Measurements from ENCODE around the gene MAX. TPM values are rescaled to one million over a fixed set of nuclear protein-coding genes. Genes with fewer than 3 reads are reported as not detected.

MAX gene
- total RNA-seq, 1 experiment from 2014 or later = 83.6 TPM

DNA sequence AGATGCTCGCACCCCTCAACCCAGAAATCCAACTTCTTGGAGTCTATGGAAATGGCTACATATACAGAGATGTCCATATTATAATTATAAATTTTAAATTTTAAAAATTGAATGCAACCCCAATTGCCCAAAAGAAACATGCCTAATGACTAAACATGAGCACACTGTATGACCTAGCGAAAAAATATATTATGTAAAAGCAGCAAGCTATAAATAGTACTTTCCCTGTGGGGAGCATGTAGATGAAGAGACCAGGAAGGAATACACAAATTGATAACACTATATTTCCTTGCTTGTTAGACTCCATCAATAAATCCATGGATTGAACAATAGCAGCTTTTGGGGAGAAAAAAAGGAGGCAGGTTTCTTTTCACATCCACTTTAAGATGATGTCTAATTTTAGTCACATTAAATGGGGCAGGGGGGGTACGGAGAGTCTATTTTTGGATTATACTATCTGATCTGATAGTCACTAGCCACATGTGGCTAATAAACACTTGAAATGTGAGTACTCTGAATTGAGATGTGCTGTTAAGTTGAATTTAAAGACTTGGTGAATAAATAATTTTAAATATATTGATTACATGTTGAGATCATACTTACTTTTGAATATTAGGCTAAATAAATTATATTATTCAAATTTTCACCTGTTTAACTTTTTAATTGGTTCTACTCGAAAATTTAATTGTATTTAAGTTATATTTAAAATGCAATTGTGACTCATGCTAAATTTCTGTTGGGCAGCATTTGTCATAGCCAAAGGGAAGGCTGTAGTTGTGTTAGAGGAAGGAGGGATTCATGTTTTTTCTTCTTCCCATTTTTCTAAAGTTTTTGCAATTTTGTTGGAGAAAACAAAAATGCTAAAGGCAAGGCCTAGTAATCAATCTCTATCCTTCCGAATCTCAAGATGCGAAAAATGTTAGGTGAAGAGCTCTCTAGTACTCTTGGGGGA, 17.5 kb downstream of the MAX start:
- BruUV-seq (replicated peaks) = no TSS peak
- CTCF ChIA-PET = interaction anchor here (0.5 kb wide), 1 partner anchor 34 kb away, joined by 3 read pairs; no protein-coding TSS in a partner anchor

GRCh38 chr14:65082930-65083329, 19.4 kb downstream of the MAX start:
- Mint-ChIP-seq H3K27me3 (ENCODE audit: unreplicated experiment) (no peaks in the 10 kb centered on the region), H3K36me3 (ENCODE audit: insufficient read depth, unreplicated experiment) (peaks cover 33% of the 10 kb centered on the region), H3K27ac (ENCODE audit: unreplicated experiment) (no peak overlapping the region), H3K4me1 (ENCODE audit: low read depth, unreplicated experiment) (no peaks in the 10 kb centered on the region), H3K9me3 (ENCODE audit: low read depth, unreplicated experiment) (peaks cover 3% of the 10 kb centered on the region), H3K4me3 (ENCODE audit: low read depth, unreplicated experiment) (no peak overlapping the region)
- BruUV-seq (replicated peaks) = no TSS peak
- no peak for TF ChIP-seq CTCF (IDR thresholded peaks at IDR 0.05; ENCODE audit: unreplicated experiment)
- CTCF ChIA-PET = no interaction called here
- DNase-seq = no peak
- intact Hi-C loops (cut with micrococcal nuclease; ENCODE audit: unreplicated experiment) = no loop called here

More for the DNA sequence above, 17.5 kb downstream of the MAX start:
- no peaks in the 10 kb centered on the region for H3K27me3 Mint-ChIP-seq (ENCODE audit: unreplicated experiment)
- no peak for DNase-seq
- no peak overlapping the region for H3K27ac Mint-ChIP-seq (ENCODE audit: unreplicated experiment)
- peaks cover 35% of the 10 kb centered on the region for H3K36me3 Mint-ChIP-seq (ENCODE audit: insufficient read depth, unreplicated experiment)
- no peaks in the 10 kb centered on the region for H3K4me1 Mint-ChIP-seq (ENCODE audit: low read depth, unreplicated experiment)
- no peak overlapping the region for H3K4me3 Mint-ChIP-seq (ENCODE audit: low read depth, unreplicated experiment)
- H3K9me3 Mint-ChIP-seq (ENCODE audit: low read depth, unreplicated experiment) = peaks cover 3% of the 10 kb centered on the region
- no peak for TF ChIP-seq CTCF (IDR thresholded peaks at IDR 0.05; ENCODE audit: unreplicated experiment)
- intact Hi-C loops (cut with micrococcal nuclease; ENCODE audit: unreplicated experiment) = no loop called here

DNA sequence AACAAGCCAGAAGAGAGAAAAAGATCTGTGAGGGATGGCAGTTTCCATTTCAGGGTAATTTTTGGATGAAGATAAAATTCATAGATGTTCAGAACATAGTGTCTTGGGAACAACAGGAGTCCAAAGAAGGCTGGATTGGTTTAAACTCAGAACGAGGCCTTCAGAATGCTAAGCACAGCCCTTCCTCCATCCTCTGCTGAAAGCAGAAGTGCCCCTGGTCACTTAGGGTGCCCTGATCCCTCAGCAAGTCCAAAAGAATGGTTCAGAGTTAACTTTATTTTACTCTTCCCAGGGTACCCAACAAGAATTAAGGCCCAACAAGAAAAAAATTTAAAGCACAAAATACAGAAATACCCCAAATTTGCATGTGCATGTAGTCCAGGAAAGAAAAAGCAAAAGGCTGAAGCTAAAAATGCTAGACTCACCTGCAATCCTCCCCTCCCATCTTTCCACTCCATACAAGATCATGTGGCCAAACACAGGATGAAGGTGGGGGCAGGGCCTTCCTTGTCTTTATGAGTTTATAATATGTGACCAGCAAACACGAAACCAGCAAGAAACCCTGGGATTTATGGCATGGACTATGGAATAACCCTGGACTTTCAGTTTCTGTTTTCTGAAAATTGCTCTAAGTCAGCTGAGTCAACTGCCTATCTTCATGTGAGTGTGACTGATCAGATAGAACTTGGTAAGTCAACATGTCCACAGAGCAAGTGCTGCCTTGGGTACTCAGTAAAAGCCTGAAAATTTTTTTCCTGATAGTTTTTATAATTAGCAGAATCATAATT, 21.2 kb downstream of the MAX start:
- TF ChIP-seq CTCF (IDR thresholded peaks at IDR 0.05; ENCODE audit: unreplicated experiment) = no peak
- no peak for DNase-seq
- no peak overlapping the region for H3K4me3 Mint-ChIP-seq (ENCODE audit: low read depth, unreplicated experiment)
- H3K36me3 Mint-ChIP-seq (ENCODE audit: insufficient read depth, unreplicated experiment) = peaks cover 25% of the 10 kb centered on the region
- H3K4me1 Mint-ChIP-seq (ENCODE audit: low read depth, unreplicated experiment) = no peaks in the 10 kb centered on the region
- H3K27me3 Mint-ChIP-seq (ENCODE audit: unreplicated experiment) = no peaks in the 10 kb centered on the region
- intact Hi-C loops (cut with micrococcal nuclease; ENCODE audit: unreplicated experiment) = no loop called here
- BruUV-seq (replicated peaks) = no TSS peak
- H3K9me3 Mint-ChIP-seq (ENCODE audit: low read depth, unreplicated experiment) = no peaks in the 10 kb centered on the region
- CTCF ChIA-PET = no interaction called here
- H3K27ac Mint-ChIP-seq (ENCODE audit: unreplicated experiment) = no peak overlapping the region

DNA sequence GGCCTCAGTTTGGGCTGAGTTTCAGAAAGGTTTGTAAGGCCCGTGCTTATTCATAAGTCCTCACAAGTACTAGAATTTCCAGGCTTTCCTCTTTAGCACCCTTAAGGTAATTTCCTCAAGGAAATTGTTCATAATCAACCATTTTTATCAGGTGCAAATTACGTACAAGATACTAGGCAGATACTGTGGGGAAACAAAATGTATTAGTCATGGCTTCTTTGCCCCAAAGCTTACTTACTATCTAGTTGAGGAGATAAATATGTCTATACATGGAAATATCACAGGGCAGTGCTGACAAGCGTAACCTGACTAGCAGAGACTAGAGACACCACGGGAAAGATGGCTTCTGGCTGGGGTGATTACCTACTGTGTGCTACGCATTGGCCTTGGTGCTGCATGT, 22.5 kb downstream of the MAX start:
- no peak overlapping the region for H3K27ac Mint-ChIP-seq (ENCODE audit: unreplicated experiment)
- BruUV-seq (replicated peaks) = no TSS peak
- peaks cover 28% of the 10 kb centered on the region for H3K36me3 Mint-ChIP-seq (ENCODE audit: insufficient read depth, unreplicated experiment)

More for the DNA sequence above, 22.5 kb downstream of the MAX start:
- Mint-ChIP-seq H3K4me3 (ENCODE audit: low read depth, unreplicated experiment) (no peak overlapping the region), H3K4me1 (ENCODE audit: low read depth, unreplicated experiment) (no peaks in the 10 kb centered on the region), H3K27me3 (ENCODE audit: unreplicated experiment) (no peaks in the 10 kb centered on the region), H3K9me3 (ENCODE audit: low read depth, unreplicated experiment) (no peaks in the 10 kb centered on the region)
- TF ChIP-seq CTCF (IDR thresholded peaks at IDR 0.05; ENCODE audit: unreplicated experiment) = no peak
- CTCF ChIA-PET = no interaction called here
- no peak for DNase-seq
- intact Hi-C loops (cut with micrococcal nuclease; ENCODE audit: unreplicated experiment) = no loop called here
